Coronary artery (tissue), 2 donors: ENCODE data around the gene NDST3.

Experiments used
- DNase-seq: peaks from one replicate; pipeline ENCODE4 v3.0.0-alpha.2; 2017; ENCODE audit warnings: low spot score
- H3K27ac ChIP-seq, 2 donors: fragments of 200-600 bp; sonication (generic); one replicate each; pipeline ENCODE4 v1.5.1; 2016 to 2019
- H3K4me3 ChIP-seq: fragments of 200-600 bp; sonication (generic); 2 replicates; pipeline ENCODE4 v1.5.1; 2016; ENCODE audit warnings: mild to moderate bottlenecking, moderate library complexity
- CTCF ChIP-seq: fragments of 200-600 bp; sonication (generic); IDR thresholded peaks from one replicate; pipeline ENCODE4 v1.5.1; 2019; ENCODE audit warnings: antibody characterized with exemption

Gene NDST3

GRCh38 chr4:118171381-118171780 is 137.1 kb downstream of the NDST3 start:
- H3K4me3 ChIP-seq, result no peak overlapping the region
- H3K27ac ChIP-seq, result no peak overlapping the region
- TF ChIP-seq CTCF, result no peak
- DNase-seq, result no peak

DNA sequence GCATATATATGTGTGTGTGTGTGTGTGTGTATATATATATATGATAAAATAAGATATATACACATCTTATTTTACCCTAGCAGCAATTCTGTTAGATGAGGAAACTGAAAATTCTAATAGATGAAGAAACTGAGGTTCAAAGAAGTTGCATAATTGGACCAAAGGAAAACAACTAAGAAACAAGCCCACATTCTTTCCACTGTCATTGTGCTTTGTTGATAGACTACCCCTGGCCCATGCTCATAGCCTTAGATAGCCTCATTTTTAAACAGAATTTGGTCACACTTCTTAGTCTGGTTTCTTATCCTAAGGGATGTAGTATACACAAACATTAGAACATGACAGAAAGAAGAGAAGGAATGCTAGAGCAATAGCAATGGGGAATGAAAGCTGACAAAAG is 138.8 kb downstream of the NDST3 start:
- no peak for DNase-seq
- no peak for TF ChIP-seq CTCF
- H3K27ac ChIP-seq, result no peak overlapping the region

DNA sequence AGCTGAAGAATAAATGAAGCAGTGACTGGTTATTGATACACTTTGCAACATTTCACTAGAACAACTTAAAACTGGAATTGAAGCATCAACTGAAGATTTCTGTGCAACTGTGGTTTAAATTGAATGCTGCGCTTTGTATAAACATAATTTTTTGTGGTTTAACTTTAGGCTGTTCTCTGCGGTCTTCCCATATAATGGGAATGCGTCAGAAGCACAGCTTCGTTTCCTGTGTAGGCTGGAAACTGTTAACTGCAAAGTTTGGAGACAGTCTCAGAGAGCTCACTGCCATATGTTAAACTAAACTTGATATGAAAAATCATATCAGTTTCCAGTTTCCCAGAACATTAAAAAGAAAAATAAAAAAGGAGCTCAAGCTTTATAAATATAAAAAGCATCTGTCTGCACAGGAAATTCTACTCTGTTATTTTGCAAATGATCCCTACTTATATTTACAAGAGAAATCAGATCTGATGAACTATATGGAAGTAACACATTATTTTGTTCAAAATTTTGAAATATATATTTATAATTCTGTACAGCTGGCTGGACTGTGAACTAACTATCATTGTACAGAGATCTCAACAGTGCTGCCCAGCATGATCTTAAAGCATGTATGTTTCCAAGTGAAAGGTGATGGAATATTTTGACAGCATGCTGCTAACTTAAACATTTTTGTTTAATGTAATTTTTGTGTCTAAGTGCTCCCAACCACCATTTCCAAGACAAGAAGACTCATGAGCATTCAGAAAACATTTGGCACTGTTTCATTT is 139.9 kb downstream of the NDST3 start:
- no peak for DNase-seq

More for the DNA sequence above, 138.8 kb downstream of the NDST3 start:
- H3K4me3 ChIP-seq, result no peak overlapping the region

DNA sequence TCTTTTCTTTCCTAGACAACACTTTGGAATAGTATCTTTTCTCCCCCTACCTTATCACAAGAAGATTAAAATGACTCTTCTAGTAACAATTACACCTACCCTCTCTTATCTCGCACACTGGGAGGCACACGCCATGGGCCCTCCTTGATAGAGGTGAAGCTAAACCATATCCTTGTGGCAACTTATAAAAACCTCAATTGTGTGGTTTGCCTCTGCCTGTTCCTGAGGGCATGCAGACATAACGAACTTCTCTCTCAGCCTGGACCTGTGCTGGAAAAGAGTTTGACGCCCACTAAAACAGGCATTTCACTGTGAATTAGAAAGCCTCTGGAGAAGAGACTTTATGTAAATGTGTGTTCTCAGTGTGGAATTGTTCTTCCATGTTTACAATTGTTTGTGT is 141.2 kb downstream of the NDST3 start:
- Histone ChIP-seq H3K4me3 (no peak overlapping the region), H3K27ac (no peak overlapping the region)
- TF ChIP-seq CTCF, result no peak
- no peak for DNase-seq

More for the DNA sequence above, 139.9 kb downstream of the NDST3 start:
- Histone ChIP-seq H3K4me3 (no peak overlapping the region), H3K27ac (no peak overlapping the region)
- no peak for TF ChIP-seq CTCF

DNA sequence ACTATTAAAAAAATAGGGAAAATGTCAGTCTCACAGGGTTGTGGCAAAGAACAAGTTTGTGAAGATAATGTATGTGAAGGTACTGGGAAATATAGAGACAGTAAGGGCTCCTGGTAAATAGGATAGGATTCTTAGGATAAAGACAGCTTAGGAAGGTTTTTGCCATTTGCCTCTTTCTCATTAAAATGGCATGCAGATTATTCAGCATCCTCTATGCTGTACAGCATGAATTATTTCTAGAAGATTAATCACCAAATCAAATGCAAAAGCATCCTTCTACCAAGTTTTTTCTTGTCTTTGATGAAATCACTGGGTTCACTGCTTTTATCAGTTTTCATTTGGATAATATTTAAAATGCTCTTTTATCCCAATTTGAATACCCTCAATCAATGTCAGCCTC is 142.8 kb downstream of the NDST3 start:
- no peak for DNase-seq
- TF ChIP-seq CTCF, result no peak
- no peak overlapping the region for H3K4me3 ChIP-seq
- no peak overlapping the region for H3K27ac ChIP-seq

DNA sequence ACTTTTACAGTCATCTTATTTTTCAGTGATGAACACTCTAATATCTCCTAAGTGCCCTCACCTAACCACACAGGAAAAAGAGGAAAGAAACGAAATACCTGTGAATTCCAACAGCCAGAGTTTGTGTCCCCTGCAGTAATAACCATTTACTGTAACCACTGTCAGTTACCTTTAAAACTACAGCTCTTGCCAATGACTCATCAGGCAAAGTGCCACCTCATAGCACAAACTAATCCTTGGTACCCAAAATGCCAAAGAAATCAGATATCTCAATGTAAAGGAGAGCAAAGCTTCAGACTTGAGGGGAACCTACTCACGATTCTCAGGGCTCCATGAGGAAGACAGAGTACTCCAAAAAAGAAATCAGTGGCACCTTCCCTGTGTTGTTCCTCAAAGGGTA is 146.5 kb downstream of the NDST3 start:
- no peak for DNase-seq
- TF ChIP-seq CTCF, result no peak

DNA sequence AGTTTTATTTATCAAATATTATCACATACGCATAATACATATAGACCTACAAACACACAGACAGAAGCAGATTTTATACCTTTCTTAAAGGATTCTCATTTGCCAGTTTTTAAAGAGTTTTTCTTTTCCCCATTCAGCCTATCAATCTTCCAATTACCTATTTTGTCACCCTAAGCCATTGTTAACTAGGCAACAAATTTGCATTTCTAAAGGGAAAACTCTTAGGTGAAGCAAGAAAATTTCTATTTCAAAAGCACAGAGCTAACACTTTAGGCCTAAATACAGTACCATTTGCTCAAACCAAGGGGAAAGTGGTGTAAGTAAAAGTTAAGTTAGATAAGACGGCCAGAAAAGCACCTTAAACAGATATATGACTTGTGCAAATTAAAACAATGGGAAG is 156.6 kb downstream of the NDST3 start:
- TF ChIP-seq CTCF, result no peak
- Histone ChIP-seq H3K4me3 (no peak overlapping the region), H3K27ac (no peak overlapping the region)
- no peak for DNase-seq

More for the DNA sequence above, 146.5 kb downstream of the NDST3 start:
- Histone ChIP-seq H3K27ac (no peak overlapping the region), H3K4me3 (no peak overlapping the region)
